SK-N-MC (cell line): ENCODE results near the gene ACTRT3.

Source experiments
- EZH2 ChIP-seq: fragments of 200-600 bp; sonication (generic); IDR thresholded peaks from one replicate; pipeline ENCODE4 v1.6.1; 2017; ENCODE audit warnings: antibody characterized with exemption
- POLR2AphosphoS5 ChIP-seq: IDR thresholded peaks from 2 replicates; pipeline ENCODE4 v1.6.1; 2012; ENCODE audit warnings: mild to moderate bottlenecking, low read depth, low read length, borderline replicate concordance

DNA sequence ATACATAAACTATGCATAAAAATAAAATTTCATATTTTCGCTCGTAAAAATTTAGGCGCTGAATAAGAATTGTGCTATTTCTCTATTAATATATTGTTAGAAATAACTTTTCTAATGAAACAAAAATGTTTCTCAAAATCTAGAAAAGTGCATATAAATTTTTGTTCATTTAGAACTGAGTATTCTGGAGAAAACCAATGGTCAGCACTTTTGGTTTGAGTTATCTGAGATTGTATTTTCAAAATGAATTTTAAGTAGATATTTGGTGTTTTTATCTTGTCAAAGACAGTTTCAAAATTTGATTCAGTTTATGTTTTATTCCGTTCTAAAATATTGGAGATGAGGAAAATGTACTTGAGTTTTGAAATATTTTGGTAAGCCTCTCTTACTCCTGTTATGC lies 17.8 kb upstream of the ACTRT3 start:
- TF ChIP-seq EZH2 (no peak), POLR2AphosphoS5 (no peak)
